Measurements from ENCODE around the gene PGA5.

GRCh38 chr11:61268588-61269250 lies 27.7 kb downstream of the PGA5 start:
- TF ChIP-seq CTCF (conservative IDR thresholded peaks at IDR 0.05; ENCODE audit: low read depth in 2 of 2) (no peak), REST (IDR thresholded peaks at IDR 0.05; ENCODE audit: unreplicated experiment) (no peak), EZH2phosphoT487 (IDR thresholded peaks at IDR 0.05; ENCODE audit: unreplicated experiment) (no peak), EZH2 (IDR thresholded peaks at IDR 0.05; ENCODE audit: low read depth, unreplicated experiment) (no peak), JUNB (IDR thresholded peaks at IDR 0.05; ENCODE audit: unreplicated experiment) (no peak), POLR2AphosphoS5 (IDR thresholded peaks at IDR 0.05; ENCODE audit: low read depth) (no peak), ETS1 (IDR thresholded peaks at IDR 0.05) (no peak), NANOG (IDR thresholded peaks at IDR 0.05; ENCODE audit: borderline replicate concordance) (no peak), ZNF331 (CRISPR knock-in tag; IDR thresholded peaks at IDR 0.05; ENCODE audit: low read depth) (no peak), CREB1 (CRISPR knock-in tag; IDR thresholded peaks at IDR 0.05; ENCODE audit: low read depth) (no peak)
